GM18861 (cell line): ENCODE measurements around the gene ZFP57.
"Not testable (repeated sequence)": the region's sequence is repeated elsewhere in the genome, so short reads cannot be mapped to it uniquely, and the experiment has no call there.

Experiments used
- ATAC-seq: cut with Tn5 transposase; IDR thresholded peaks from one replicate; pipeline ENCODE4 v1.9.1; 2021; ENCODE audit not compliant: unreplicated experiment

ZFP57 gene

DNA sequence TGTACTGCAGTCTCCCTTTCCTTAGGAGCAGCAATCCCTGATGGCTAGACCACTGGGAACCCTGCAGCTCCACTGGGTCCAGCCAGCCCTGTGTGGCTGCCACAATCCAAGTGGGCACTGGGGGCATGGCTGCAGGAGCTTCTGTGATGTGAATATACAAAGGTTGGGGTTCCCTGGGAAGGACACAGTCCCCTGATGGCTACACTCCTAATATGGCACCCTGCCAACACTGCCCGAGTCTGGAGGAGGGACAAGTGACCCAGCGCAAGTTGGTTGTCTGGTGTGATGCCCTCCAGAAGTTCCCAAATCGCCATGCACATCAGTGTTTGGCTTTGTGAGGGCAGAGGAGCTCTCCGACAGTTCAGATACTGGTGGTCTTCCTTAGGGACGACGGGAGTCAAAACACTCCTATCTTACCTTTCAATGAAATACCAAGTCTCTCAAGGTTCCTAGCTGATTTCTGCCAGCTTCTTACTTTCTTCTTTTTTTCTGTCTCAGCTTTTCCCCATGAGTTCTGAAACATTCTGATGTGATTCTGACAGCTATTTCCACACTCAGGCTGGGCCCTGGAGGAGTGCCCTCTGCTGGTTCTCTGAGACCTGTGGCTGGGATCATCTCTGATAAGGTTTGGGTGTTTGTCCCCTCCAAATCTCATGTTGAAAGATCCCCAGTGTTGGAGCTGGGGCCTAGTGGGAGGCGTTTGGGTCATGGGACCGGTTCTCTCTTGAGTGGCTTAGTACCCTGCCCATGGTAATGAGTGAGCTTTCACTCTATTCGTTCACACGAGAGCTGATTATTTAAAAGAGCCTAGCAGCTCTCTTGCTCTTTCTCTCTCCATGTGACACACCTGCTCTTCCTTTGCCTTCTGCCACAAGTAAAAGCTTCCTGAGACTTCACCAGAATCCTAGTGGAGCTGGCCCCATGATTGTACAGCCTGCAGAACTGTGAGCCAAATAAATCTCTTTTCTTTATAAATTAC lies 15.5 kb upstream of the ZFP57 start:
- ATAC-seq = no peak

DNA sequence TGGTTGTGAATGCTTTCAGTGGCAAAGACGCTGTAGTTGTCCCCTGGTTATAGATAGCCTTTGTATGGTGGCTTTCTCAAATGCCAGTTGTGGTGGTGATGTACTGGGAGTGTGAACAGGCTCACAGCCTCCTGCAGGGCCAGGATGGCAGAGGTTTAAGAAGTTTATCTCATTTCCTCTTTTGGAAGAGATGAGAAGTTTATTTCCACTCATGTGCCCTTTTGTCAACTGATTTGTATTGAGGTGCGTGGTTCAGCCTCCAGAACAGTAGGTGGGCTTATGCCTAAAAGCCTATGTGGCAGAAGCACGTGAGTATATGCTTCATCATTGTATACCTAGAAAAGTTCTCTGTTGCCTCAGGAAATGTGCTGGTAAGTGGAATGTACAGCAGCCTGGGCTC lies 13.7 kb upstream of the ZFP57 start:
- ATAC-seq = no peak

DNA sequence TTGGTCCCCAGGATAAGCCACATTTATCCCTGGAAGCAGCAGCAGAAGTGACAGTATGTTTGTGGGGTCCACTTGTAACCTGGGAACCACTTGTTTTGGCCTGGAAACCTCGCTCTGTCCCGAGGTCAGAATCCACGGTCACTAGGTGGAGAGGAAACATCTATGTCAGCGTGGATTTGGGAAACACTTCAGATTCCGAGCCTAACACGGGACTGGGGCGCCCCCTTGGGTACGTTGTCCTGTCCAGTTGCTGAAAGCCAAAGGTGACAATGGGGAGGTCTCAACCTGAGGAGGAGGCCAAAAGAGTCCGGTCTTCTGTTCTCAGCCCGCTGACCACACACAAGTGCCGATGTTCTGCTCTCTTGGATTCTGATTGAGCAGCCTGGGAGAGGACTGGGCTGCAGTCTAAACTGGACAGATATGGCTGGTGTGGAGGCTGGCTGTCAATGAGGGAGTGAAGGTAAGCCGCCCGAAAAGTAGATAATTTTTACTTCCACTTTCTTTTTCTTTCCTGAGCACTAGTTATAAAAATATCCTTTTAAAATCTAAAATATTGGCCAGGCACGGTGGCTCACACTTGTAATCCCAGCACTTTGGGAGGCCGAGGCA lies 4.9 kb upstream of the ZFP57 start:
- ATAC-seq = no peak

DNA sequence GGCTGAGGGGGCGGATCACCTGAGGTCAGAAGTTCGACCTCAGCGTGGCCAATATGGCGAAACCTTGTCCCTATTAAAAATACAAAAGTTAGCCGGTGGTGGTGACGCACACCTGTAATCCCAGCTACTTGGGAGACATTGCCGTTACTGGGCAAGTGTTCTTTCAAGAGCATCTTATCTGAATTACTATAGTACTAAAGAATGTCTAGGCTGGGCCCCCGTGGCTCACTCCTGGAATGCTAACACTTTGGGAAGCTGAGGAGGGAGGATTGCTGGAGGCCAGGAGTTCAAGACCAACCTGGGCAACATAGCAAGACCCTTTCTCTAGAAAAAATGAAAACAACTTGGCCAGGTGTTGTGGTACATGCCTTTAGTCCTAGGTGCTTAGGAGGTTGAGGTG lies 859 bp upstream of the ZFP57 start:
- no peak for ATAC-seq

DNA sequence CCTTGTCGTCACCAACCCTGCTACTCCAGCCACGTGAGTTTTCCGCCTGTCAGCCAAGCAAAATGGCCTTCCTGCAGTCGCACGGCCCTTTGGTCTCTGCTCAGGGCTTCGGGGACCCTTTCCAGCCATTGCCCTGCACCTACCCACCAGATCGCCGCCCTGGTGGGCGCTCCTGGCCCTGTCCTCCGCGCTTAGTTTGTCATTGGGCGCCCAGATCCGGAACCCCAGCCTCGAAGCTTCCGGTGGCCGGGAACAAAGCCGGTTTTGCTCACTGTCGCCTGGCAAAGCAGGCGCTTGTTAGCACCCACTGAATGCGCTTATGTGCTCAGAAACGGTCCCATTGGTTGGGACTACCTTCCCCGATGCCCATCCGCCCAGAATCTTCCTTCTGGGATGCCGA lies 536 bp downstream of the ZFP57 start:
- ATAC-seq = no peak

DNA sequence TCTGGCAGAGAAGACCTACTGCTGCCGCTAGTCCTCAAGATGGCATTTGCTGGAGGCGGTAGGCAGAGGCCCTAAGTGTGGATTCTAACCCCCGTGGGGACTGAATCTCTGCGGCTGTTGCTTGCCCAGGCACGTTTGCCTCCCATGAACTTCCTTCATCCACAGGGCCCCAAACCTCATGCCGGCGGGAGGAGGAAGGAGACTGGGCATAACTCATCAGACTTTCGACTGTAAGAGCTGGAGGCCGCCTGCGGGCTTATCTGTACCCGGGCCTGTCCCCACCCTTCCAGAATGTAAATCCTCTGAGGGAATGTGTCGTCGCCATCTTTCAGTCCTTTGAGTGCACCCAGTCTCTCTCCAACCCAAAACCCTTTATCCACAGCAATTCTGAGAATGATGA lies 990 bp downstream of the ZFP57 start:
- ATAC-seq = no peak

DNA sequence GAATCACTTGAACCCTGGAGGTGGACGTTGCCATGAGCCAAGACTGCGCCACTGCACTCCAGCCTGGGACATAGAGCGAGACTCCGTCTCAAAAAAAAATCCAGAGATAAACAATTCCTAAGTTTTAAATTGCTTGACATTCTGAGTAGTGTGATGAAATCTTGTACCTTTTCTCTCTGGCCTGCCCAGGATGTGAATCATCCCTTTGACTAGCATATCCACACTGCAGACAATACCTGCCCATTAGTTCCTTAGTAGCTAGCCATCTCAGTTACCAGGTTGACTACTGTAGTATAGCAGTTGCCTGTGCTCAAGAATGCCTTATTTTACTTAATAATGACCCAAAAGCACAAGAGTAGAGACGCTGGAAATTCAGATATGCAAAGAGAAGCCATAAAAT lies 2.8 kb downstream of the ZFP57 start:
- ATAC-seq = no peak

DNA sequence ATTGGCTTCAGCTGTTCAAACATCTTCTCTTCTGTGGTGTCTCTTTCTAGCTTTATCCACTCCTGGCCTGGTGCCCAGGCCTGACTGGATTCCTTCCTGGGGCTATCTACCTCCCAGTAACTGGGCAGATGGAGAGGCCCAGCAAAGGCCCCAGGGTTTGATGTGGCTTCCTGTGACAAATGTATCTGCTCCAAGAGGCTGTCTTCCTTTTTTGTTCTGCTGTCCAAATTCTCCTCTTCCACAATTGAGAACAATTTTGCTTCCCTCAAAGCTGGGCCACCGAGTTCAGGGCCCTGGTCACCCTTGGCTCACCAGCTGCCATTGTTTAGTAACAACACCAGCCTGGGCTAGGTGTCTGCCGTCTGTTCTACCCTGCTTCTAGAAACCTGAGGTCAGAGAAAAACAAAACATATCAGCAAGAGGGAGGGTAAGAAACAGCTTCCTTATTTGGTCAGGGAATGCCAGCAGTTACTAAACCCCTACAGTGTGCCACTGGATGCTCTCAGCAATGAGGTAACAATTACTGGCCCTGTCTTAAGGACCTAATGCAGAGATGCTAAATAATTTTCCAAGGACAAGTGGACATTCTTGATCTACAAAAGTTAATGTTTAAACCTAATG lies 3.9 kb downstream of the ZFP57 start:
- ATAC-seq = no peak

DNA sequence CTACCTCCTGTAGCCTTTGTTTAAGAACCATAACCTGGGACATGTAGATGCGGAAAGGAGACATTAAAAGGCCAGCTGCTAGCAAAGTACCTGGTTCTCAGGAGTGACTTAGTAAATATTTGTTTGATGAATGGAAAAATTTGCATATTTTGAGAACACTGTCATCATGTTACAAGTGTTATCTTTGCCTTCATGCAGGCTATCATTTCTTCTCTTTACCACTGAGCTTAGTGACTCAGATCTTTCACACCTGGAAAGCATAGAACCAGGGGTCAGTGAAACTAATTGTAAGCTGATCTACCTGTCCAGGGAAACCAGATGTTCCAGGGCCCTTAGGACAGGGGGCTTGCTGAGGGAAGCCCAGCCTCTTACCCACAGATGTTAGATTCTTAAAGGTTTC lies 5.4 kb downstream of the ZFP57 start:
- ATAC-seq = no peak

DNA sequence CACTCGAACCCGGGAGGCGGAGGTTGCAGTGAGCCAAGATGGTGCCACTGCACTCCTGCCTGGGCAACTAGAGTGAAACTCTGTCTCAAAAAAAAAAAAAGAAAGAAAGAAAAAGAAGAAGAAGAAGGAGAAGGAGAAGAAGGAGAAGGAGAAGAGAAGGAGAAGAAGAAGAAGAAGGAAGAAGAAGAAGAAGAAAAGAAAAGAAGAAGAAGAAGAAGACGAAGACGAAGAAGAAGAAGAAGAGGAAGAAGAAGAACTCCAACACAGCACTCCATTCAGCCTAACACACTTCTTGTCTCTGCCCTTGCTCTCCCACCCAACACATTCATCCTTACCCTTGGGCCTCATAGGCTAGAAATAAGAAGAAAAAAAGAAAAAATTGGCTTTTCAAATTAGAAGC lies 6.9 kb downstream of the ZFP57 start:
- no peak for ATAC-seq

DNA sequence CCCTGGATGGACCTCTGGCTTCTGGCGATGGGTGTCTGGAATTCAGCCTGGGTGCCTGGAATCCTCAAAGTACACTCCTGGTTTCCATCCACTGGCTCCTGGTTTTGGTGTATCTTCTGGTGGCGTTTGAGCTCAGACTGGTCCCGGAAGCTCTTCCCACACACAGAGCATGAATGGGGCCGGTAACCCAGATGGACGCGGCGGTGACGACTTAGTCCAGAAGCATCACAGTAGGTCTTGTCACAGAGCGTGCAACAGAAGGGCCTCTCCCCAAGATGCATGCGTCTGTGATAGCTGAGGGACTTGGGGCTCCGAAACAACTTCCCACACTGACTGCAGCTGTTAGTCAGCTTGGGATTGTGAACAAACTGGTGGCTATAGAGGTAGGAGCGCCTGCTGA lies 7.8 kb downstream of the ZFP57 start:
- no peak for ATAC-seq

DNA sequence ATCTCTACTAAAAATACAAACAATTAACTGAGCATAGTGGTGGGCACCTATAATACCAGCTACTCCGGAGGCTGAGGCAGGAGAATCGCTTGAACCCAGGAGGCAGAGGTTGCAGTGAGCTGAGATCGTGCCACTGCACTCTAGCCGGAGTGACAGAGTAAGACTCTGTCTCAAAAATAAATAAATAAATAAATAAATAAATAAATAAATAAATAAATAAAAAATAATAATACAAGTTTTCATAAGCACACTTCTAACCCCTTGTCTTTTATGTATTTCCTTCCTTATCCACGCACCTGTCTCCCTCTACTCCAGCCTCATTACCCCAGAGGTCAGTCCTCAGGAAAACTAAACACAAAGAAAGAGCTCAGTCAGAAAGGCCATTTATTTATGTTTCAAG lies 8.8 kb downstream of the ZFP57 start:
- ATAC-seq = not testable (repeated sequence)

DNA sequence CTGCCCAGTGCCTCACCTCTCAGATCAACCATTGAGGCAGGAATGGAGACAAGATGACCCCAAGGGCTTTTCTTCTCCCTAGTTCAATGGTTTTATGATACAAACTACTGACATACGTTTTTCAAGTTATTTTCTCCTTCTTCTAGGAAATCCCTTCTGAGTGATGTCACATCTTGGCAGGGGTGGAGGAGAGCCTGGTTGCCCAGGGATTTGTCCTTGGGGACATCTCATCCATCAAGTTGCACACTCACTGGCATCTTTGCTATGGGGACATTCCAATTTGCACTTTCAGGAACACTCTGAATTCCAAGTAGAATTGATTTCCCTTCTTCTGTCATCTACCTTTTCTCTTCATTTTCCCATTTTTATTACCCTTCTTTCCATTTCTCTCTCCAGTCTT lies 9.9 kb downstream of the ZFP57 start:
- ATAC-seq = no peak

DNA sequence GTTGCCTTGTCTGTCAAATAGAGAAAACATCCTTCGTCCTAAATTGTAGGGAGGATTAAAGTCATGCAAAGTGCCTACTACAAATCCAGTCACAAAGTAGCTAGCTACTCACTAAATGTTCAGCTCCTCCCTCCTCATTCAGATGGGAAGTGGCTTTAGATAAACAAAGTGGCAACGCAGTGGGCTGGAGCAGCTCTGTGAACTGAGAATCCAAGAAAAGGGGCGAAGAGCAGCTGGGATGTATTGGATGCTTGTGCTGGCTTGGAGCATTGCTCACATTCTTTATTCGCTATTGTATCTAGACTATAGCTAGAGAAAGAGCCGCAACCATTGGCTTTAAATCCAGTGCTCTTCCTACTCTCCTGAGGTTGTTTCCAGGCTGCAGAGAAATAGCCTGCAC lies 13.8 kb downstream of the ZFP57 start:
- no peak for ATAC-seq

DNA sequence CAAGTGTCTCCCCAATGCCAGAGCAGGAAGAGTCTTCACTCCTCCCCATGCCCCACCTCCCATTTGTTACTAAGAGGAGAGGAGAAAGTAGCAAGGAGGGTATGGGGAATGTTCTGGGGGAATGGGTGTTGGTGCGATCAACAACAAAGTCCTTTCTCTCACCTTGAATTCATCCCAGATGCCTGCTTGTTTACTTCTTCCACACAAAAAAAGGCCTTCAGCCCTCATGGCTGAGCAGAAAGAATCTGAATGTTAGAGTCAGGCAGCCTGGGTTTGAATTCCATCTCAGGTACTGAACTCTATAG lies 14.2 kb downstream of the ZFP57 start:
- ATAC-seq = no peak

DNA sequence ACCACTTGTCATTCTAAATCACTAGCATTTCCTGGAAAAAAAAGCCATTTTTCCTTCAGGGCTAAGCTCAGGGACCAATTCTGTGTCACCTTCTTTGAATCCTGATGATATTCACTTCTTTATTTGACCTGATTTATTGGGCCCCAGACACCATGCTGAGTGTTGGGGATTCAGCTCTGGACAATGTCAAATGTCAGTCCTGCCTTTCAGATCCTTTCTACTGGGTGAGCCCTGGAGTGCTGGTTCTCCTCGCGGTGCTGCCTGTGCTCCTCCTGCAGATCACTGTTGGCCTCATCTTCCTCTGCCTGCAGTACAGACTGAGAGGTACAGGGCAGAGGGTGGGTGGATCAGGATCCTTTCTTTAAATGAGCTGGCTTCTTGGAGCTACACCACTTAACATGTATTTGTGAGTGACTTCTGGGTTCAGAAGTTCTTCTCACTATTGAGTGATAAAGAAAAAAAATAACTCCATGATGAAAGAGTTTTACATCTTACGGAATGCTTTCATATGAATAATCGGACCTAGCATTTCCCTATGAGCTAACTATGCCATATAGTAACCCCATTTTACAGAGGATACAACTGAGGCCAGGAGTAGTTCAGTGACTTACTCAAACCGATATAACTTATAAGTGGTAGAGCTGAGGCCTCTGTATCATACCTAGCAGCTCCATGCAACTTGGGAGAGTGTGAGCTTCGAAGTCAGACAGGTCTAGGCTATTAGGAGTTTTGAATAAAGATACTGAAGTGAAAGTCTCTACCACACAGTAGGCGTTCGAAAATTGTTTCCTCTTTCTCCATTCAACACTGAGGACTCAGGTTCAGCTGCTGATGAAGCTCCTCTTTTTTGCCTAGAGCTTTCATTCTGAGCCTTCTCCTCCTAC lies 14.8 kb downstream of the ZFP57 start:
- ATAC-seq = no peak

DNA sequence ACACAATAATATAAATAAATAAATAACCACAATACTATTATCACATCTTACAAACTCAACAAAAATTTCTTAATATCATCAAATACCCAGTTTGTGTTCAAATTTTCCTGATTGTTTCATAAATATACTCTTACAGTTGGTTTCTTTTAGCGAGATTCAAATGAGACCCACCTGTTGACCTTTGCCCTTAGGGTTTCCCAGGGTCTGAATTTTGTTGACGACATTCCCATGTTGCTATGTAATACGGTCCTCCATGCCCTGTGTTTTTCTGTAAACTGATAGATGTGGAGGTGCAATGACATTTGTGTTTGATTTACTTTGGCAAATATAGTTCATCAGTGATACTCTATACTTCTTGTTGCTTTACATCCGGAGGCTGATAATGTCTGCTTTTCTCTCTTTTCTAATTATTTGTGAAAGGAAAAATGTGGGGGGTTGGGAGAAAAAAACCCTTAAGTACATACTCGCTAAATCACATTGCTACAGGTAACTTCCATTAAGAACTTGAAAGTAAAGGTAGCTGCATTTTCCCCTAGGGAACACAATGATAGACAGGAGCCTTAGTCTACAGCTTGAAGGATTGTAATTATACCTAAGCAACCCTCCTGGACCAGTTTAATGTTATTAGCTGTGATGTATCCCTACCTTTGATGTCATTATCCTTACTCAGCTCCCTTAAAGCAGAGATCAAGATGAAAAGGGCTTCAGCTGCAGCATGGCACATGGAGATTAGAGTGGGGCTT lies 17.5 kb downstream of the ZFP57 start:
- no peak for ATAC-seq

DNA sequence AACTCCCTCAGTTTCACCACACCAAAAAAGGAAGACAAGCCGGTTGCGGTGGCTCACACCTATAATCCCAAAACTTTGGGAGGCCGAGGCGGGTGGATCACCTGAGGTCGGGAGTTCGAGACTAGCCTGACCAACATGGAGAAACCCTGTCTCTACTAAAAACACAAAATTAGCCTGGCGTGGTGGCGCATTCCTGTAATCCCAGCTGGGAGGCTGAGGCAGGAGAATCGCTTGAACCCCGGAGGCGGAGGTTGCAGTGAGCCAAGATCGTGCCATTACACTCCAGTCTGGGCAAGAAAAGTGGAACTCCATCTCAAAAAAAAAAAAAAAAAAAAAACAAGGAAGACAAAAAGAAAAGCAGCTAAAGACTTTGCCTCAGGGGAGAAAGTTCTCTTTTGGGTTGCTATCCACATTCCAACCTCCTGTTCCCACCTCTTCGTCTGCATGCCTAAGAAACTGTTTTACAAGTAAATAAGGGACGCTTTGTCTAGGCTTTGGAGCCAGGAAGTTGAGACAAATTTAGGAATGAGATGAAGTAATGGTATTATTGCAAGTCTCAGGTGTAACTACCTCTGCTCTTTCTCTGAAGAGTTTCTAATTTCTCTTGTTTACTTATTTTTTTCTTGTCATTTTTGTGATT lies 19.3 kb downstream of the ZFP57 start:
- ATAC-seq = not testable (repeated sequence)

DNA sequence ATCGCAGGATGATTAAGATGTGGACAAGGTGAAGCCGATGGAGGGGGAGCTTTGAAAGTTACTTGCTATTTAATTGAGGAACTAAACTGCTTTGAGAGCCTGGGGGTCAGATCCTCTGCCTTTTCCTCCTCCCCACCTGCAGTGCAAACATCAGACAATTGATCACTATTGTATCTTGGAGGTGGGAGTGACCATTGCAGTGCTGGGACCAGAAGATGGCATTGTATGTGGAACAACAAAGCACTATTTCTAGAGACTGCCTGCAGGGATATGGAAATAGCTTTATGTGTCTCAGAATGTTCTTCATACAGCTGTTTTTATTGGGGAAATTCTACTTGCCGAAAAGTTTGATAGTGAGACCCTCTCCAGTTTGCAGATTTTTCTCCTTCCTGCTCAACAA lies 19.9 kb downstream of the ZFP57 start:
- ATAC-seq = no peak

DNA sequence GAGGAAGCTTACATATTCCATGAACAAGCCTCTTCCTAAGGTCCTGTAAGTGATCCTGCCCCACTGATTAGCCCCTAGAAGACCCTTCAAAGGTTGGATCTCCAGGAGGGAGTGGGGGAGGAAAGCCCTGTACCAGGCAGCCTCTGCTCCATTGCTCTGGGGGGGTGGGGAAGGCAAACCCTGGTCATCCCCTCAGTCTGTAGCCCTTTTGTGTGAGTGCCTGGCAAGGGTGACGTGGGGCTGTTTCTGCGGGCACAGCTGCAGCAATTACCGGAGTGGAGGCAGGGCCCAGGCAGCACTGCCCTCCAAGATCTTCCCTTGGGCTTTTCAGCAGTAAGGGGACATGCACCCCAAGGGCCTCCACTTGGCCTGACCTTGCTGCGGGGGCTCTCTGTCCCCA lies 24.2 kb downstream of the ZFP57 start, which contains the start of gene MOG:
Gene MOG (plus strand): TSS at position 295 of the 400 bp plus-strand sequence. CDS start 118 bp downstream, outside the sequence.
- no peak for ATAC-seq
